ENCODE measurements around the gene RPL39.
"Not testable (repeated sequence)": the region's sequence is repeated elsewhere in the genome, so short reads cannot be mapped to it uniquely, and the experiment has no call there.

The RPL39 gene

GRCh38 chrX:119791437-119792231, at the start of gene RPL39:
Gene RPL39 (minus strand): TSS chrX:119791630. CDS start chrX:119791576, 54 bp downstream.
- H3K4me3 ChIP-seq (ENCODE audit: low read depth, low read length), result peak within 1 kb of the TSS; percentile 88
- TF ChIP-seq CTCF (IDR thresholded peaks at IDR 0.05; ENCODE audit: low read depth, low read length, missing control alignments), result no peak
- DNase-seq (ENCODE audit: low read depth), result peak; percentile 66

GRCh38 chrX:119833905-119834304, 42.5 kb upstream of the RPL39 start:
- TF ChIP-seq CTCF (IDR thresholded peaks at IDR 0.05; ENCODE audit: low read depth, low read length, missing control alignments), result no peak
- no peak for DNase-seq (ENCODE audit: low read depth)
- H3K4me3 ChIP-seq (ENCODE audit: low read depth, low read length), result no peak overlapping the region

GRCh38 chrX:119828446-119828845, 37.0 kb upstream of the RPL39 start:
- no peak overlapping the region for H3K4me3 ChIP-seq (ENCODE audit: low read depth, low read length)
- no peak for TF ChIP-seq CTCF (IDR thresholded peaks at IDR 0.05; ENCODE audit: low read depth, low read length, missing control alignments)
- no peak for DNase-seq (ENCODE audit: low read depth)

GRCh38 chrX:119826399-119826959, 35.0 kb upstream of the RPL39 start:
- DNase-seq (ENCODE audit: low read depth), result no peak
- no peak for TF ChIP-seq CTCF (IDR thresholded peaks at IDR 0.05; ENCODE audit: low read depth, low read length, missing control alignments)
- H3K4me3 ChIP-seq (ENCODE audit: low read depth, low read length), result no peak overlapping the region

- not testable (repeated sequence) for H3K4me3 ChIP-seq (ENCODE audit: low read depth, low read length); DNase-seq (ENCODE audit: low read depth)
These were observed 32.8 kb upstream of the RPL39 start for GRCh38 chrX:119824221-119824620.

- peak; percentile 24 for DNase-seq (ENCODE audit: low read depth)
- not testable (repeated sequence) for H3K4me3 ChIP-seq (ENCODE audit: low read depth, low read length)
These were observed 30.3 kb upstream of the RPL39 start for GRCh38 chrX:119821703-119822102.

GRCh38 chrX:119817130-119817690, 25.8 kb upstream of the RPL39 start:
- no peak for DNase-seq (ENCODE audit: low read depth)
- no peak for TF ChIP-seq CTCF (IDR thresholded peaks at IDR 0.05; ENCODE audit: low read depth, low read length, missing control alignments)
- no peak overlapping the region for H3K4me3 ChIP-seq (ENCODE audit: low read depth, low read length)

- no peak for DNase-seq (ENCODE audit: low read depth)
- no peak for TF ChIP-seq CTCF (IDR thresholded peaks at IDR 0.05; ENCODE audit: low read depth, low read length, missing control alignments)
- H3K4me3 ChIP-seq (ENCODE audit: low read depth, low read length), result no peak overlapping the region
These were observed 24.9 kb upstream of the RPL39 start for GRCh38 chrX:119816300-119816699.
